ENCODE measurements around the gene PNMA1.

Gene PNMA1

GRCh38 chr14:73750531-73750901 is 36.3 kb upstream of the PNMA1 start:
- peak; percentile 34 for DNase-seq

DNA sequence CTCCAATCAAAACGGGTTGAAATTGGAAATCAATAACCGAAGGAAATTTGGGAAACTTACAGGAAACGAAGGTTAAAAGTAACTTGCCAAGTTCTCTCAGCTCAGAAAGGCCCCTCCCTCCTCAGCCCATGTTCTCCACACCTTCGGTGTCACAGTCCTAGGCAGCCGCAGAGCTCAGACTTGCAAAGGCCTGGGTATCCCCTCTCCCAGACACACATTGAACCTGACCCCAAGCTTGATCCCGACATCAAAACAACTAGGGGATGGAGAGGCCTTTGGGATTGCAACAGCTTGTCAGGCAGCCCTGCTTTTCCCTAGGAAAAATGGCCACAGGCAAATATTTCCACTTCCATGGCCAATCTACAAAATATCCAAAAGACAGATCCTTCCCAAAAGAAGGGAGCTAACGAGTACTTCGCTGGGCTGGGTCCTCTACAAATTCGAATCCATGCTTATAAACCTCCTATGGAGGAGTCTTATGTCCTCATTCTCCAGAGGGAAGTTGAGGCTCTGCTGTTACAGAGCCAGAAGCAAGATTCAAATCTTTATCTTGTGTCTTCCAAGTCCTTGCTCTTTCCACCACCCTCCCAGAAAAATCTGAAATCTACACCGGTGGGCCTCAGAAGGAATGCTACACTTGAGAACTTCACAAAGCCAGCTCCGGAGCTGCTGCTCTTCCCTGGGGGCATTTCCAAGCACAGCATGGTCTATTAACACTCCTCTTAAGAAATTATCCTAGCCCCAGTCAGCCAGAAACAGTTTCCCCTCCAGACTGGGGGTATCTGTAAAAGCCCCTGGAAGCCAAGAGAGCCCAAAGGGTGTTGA is 35.7 kb upstream of the PNMA1 start:
- no peak for DNase-seq

- no peak for DNase-seq
These were observed 34.7 kb upstream of the PNMA1 start for GRCh38 chr14:73748858-73749357.

DNA sequence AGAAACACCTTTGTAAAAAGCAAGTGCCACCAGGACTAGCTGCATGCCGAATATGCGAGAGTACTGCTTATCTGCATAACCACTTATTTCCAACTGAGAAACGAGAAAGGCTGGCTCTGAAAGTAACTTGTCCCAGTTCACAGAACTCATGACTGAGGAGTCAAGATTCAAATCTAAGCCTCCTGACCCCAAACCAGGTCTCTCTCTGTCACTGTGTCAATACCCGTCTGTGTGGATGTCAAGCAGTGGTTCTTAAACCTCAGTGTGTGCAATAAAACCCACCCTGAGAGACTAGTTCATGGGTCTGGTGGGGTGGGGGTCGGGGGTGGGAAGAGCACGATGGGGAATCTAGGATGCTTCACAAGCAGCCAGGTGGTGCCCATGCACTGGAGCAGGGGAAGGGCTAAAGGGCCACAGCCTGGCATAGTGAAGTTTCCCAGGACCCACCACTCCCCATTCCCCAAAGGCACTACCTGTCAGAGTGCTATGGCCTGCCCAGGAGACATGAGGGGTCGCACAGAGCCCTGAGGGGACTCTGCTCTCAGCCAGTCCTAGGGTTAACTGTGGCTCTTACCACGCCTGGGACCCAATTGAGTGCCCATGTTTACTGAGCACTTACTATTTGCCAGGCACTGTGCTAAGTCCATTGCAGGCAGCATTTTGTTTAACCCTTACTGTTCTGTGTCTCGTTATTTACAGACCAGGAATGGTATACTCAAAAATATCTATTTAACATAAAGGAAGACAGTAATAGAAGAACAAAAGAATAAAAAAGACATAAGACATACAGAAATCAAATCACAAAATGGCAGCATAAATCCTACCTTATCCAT is 33.4 kb upstream of the PNMA1 start:
- DNase-seq, result no peak

GRCh38 chr14:73746520-73747378 is 32.6 kb upstream of the PNMA1 start:
- DNase-seq, result no peak

- DNase-seq, result no peak
These were observed 31.7 kb upstream of the PNMA1 start for GRCh38 chr14:73745571-73746519.

GRCh38 chr14:73744874-73745529 is 30.8 kb upstream of the PNMA1 start:
- DNase-seq, result no peak

DNA sequence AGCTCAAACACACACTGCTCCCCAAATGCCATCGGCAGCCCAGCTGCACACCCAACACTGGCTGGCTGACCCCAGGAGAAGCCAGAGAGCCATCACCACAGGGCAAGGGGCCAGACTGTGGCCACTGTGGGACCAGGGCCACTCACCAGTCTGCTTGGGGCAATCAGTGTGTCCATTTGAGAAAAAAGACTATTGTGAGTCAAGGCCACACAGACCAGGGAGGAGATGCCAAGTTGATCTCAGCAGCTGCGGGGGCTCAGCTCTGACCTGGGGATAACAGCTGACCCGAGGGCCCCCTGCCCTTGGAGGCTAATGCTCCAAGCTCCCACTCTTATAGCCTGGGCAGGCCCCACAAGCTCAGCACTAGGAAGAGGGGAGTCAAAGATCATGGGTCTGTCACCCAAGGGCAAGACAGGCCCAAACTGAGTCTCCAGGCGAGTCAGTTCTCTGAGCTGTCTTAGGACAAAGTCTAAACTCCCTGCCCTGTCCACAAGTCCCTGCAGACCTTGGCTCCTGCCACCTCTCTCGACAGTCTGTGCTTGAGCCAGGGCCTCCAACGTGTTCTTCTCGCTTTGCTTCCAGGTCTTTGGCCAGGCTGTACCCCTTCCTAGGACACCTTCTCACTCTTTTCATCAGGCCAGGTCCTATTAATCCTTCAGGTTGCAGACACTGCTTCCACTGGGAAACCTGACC is 30.1 kb upstream of the PNMA1 start:
- DNase-seq, result no peak

GRCh38 chr14:73743431-73743931 is 29.3 kb upstream of the PNMA1 start:
- no peak for DNase-seq

- no peak for DNase-seq
These were observed 28.5 kb upstream of the PNMA1 start for GRCh38 chr14:73742520-73743238.

DNA sequence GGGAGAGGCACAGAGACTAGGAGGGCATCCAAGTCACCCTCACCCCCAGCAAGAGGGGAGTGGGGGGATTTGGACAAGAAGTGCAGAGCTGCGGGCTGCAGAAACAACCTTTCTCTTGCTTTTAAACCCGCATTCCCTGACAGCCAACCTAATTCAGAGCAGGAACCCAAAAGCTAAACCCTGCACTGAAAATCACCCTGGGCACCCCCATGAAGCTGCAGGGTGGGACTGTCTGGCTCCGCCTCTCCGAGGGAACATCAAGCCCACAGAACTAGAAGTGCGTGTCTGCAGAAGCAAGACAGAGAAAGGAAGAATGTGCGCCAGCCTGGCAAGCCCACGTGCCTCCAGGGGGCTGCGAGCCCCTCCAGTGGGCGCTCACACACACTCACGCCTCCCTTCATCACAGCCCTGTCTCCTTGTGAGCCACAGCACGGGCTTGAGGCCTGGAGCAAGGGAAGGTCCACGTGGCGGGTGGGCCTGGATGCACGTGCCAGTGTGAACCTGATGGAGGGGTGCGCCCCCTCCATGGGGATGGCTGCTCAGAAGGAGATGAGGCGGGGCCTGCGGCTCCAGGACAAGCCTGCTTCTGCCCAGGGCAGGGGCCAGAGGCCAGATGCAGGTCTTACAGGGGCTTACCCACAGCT is 27.8 kb upstream of the PNMA1 start:
- DNase-seq, result no peak

DNA sequence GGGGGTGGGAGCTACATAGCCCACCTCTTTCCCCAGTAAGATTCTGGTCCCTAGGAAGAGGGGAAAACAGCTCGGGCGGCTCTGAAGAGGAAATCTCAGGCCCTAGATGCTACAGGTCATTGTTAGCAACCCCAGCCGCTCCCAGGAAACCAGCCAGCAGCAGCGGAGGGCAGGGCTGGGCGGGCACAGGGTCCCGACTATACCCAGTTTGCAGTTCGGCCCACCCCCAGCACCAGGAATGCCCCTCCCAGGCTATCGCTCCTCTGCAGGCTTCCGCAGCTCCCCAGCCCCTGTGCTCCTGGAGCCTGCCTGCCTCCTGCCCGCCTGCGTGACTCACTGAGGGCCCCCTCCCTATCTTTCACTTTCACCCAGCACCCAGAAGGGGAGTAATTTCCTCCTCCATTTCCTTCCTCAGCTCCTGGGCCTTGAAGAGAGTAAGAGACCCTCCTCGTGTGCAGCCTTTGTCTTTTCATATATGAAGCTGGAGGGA is 27.2 kb upstream of the PNMA1 start:
- no peak for DNase-seq

GRCh38 chr14:73740618-73741326 is 26.6 kb upstream of the PNMA1 start:
- no peak for DNase-seq

DNA sequence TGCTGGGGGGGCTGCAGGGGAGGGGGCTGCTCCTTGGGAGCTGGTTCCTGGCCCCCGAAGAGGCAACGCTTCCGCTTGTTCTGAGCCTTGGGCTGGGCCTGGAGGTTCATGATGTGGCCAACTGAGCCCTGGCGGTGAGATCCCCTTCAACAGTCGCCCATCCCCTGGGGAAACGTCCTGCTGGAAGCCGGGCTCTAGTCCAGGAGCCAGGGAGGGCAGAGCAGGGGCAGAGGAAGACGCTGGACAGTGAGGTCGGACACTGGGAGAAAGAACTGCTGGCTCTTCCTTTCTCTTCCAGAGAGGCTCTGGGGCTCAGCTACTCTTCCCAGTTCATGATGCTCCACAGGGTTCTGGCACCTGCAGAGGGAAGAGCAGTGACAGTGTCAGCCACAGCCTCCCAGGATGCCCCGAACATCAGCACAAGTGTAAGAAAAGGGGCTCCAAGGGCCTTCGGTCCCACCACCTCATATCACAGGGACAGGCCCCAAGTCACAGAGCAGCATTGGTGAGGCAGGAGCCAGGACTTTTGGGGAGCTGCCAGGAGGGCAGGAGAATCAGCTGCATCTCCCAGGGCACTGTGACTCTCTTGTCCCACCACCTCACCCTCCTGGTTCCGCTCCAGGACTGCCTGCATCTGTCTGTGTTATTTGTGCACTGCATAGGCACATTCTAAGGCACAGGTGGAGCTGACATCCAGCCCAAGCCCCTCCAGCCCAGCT is 25.9 kb upstream of the PNMA1 start:
- DNase-seq, result no peak

DNA sequence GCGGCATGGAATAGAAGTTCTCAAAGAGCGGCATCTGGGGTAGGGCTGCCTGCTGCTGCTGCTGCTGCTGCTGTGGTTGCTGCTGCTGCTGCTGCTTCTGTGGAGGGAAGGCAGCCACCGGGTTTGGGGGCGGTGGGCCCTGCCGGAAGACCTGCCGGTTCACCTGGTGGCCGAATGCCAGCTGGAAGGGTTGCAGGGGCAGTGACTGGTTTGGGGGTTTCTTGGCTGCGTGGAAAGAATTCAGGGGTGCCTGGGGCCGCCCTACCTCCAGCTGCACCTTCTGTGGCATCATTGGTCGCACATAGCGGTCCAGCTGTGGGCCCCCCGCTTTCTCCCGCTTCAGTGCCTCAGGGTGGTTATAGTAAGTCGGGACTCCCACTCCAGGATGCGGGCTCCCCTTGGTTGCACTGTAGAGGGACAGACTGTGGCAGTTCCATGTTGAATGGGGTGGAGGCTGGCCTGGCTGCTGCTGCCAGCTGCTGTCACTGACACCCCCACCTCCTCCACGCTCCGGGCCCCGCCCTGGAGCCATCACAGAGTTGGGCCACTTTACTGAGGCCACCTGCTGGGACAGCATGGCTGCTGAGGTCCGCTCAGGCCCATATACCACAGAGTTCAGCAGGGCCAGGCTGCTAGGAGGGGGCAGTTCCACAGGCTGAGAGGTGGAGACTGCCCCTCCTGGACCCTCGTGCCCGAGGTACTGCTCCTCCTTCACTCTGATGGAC is 25.2 kb upstream of the PNMA1 start:
- no peak for DNase-seq

- no peak for DNase-seq
These were observed 24.5 kb upstream of the PNMA1 start for GRCh38 chr14:73738518-73739173.

Measured in NCI-H1694 treated with DMSO at 0.1 percent for 48 hours (cell line).